HG03575 (cell line): ENCODE results near the gene SERINC4.

Source experiments
- ATAC-seq: cut with Tn5 transposase; IDR thresholded peaks from one replicate; pipeline ENCODE4 v1.9.1; 2021; ENCODE audit not compliant: unreplicated experiment, insufficient number of reproducible peaks, low FRiP score; ENCODE audit errors: extremely low read depth

Gene SERINC4

DNA sequence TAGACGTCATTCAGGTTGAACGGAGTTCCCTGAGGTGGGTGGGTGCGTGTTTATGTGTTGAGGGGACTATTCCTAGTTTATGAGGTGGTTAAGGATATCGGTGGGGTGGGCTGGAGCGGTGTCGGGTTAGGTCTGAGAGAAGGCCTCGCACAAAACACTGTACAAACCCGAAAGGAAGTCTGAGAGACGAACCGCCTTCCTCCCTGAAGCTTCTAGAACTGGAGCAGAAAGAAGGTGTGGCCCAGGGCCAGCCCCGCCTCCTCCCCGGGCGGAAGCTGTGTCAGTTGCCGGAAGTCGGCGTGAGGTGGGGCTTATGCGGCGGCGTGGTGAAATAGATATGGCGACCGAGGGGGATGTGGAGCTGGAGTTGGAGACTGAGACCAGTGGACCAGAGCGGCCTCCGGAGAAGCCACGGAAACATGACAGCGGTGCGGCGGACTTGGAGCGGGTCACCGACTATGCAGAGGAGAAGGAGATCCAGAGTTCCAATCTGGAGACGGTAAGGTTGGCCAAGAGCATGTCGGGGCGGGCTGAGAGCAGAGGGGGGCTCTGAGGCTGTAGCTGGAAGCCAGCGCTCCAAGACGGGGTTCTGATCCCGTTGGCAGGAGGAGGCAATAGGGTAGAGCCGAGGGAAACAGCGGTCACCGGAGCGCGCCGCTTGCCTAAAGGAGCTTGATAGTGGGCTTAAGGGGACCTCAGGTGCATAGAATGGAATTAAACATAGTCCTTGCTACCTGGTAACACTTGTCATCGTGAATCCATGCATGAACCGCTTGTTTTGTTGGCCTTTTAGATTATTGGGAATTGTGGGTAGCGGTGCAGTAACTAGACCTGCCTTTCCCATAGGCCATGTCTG lies 494 bp upstream of the SERINC4 start, which contains the start of gene HYPK:
Gene HYPK (plus strand): TSS at position 314 of the 856 bp plus-strand sequence. CDS start 24 bp downstream, at position 338.
- ATAC-seq: no peak

DNA sequence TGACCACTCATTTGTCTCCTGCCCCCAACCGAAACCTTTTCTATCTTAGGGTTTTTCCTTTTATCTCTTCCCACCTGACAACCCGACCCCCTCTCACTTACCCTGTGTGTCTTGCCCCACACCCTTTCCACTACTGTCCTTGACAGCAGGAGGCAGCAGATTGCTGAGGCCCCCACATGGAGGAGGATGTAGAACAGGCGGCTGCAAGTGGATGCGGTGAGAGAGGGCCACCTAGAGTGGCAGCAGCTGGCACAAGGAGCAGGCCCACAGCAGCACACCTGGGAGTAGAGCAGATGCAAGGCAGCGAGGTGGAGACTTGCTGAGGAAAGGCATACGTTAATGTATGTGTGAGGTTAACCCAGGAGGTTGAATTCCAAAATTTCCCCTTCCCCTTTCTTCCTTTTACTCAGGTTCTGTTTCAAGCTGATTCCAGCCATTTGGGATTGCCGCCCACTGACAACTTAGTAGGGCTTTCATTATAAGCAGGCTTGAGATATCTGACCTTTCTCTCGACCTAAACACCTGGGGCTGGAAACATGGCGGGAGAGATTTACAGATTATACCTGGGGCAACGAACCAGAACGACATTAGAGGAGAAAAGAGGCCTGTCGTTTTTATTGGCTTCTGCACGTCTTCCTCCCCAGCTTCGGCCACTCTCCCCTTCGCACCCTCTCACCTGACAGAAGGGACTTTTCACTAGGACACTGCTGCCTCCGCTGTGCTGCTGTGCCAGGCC lies 643 bp downstream of the SERINC4 start:
- no peak for ATAC-seq

DNA sequence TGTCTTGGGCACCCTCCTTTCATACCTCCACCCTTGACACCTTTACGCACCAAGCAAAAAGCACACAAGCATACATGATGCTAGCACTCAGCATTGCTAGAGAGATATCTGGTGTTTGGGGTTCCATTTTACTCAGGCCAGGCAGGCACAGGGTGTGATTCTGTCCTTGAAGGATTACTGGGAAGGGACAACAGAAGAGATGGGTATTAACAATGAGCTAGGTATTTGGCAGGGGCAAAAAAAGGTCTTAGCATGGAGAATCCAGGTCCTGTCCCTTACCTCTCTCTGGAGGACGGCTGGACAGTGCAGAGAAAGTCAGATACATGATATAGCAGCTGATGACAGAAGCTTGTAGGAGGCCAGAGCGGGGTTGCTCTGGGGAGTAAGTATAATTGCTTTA lies 3.5 kb downstream of the SERINC4 start:
- no peak for ATAC-seq

DNA sequence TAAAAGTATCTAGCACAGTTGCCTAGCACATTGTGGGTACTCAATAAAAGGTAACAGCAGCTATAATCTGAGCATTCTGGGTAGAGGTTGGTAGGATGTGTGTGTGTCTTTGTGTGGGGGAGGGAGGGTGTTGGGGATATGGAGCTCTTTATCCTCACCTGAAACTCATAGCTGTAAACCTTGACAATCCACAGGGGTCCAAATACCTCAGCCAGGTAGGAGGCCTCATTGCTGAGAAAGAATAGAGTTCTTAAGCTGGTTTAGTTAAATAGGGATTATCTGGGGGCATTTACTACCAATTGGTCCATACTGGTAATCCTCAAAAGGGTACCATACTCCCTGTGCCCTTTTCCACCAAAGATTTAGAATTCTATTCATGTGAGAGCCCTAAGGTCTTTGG lies 4.0 kb downstream of the SERINC4 start:
- ATAC-seq: no peak

GRCh38 chr15:43795197-43795596 lies 4.8 kb downstream of the SERINC4 start:
- no peak for ATAC-seq

DNA sequence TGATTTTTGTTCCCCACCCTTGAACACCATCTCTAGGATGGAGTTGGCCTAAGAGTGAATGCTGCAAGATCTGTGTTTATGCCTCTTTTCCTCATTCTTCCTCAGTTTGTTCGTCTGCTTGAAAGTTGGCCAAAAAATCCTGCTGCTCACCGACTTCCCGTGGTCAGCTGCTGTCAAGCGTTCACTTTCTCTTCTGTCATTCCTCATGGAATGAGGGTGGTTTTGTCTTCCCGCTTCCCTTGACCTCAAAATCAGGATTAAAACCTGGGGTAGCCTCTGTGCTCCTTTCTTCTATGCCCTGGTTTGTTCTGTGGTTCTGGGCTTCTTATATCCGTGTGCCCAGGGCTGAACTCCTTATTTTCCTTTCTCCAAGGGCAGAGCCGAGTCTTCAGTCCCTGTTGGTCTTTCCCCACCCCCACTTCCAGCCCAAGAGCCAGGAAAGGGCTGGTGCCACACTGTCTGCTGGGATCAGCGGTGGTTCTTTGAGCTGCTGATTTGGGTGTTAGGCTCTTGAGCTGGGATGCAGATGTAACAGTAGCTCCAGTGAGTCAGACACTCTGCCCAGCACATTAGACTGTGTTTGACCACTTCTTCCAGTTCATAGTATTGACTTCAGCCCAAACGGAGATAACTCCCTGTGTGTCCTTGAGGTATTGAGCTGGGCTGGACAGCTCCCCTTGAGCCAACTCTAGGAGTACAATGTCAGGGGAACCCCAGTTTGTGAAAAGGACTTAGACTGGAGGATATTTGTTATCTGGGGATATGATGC lies 5.6 kb downstream of the SERINC4 start:
- no peak for ATAC-seq

- no peak for ATAC-seq
These were observed 6.4 kb downstream of the SERINC4 start for GRCh38 chr15:43793647-43794046.

GRCh38 chr15:43792761-43793476 lies 7.1 kb downstream of the SERINC4 start:
- ATAC-seq: no peak

GRCh38 chr15:43791993-43792760 lies 7.8 kb downstream of the SERINC4 start, which contains the start of gene SERF2:
Gene SERF2, plus strand, starts transcription at chr15:43792320. Its CDS starts 57 bp downstream, at chr15:43792377.
- no peak for ATAC-seq

- ATAC-seq: no peak
These were observed 10.6 kb downstream of the SERINC4 start for GRCh38 chr15:43789409-43789808.

- ATAC-seq: no peak
These were observed 21.0 kb downstream of the SERINC4 start for GRCh38 chr15:43779016-43779415.

- ATAC-seq: no peak
These were observed 22.6 kb downstream of the SERINC4 start for GRCh38 chr15:43777267-43777914.

- no peak for ATAC-seq
These were observed 23.2 kb downstream of the SERINC4 start, which contains the start of gene ELL3 for GRCh38 chr15:43776718-43777266. Gene ELL3, minus strand, starts transcription at chr15:43776966. Its CDS starts 65 bp downstream, at chr15:43776901.

DNA sequence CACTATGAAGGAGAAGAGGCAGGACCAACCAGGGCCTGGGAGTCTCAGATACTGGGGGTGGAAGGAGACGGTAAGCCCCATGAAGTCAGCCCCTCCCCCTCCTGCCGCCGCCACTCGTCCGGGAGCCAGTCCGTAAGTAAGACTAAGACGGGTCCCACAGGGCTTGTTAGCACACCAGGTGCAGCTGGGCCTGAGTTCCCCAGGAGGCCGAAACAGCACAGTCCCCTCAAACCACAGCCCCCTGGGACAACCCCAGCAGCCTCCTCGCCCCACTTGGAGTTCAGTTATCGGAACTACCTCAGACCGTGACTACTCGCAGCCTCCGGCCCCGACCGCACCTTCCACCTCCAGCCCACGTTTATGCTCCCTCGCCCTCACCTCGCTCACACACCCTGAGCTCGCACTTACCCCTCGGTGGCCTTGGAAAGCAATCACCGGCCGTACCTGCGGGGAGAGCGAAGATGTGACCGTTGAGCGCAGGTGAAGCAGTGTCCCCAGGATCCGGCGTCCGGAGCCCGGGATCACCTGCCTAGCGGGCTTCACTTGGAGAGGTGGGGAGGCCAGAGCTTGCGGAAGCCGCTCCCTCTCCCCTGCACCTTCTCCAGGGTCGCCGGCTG lies 23.8 kb downstream of the SERINC4 start:
- ATAC-seq: no peak

GRCh38 chr15:43775411-43775965 lies 24.5 kb downstream of the SERINC4 start:
- no peak for ATAC-seq

DNA sequence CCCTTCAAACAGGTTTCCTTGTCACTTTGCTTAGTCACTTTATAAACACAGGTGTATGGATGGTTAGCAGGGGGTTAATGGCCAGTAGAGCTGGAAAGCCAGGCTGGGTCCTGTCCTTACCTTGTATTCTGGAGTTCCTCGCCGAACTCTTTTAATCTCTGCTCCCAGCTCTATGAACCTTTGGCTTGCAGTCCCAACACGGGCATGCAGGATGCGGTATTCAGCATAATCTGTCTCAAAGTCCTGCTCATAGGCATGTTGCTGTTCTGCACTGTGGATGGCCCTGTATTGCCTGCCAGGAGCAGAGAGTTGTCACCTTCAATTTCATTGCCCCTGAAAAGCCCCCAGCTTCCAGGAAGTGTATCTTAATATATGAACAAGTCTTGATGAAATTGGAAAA lies 26.0 kb downstream of the SERINC4 start:
- ATAC-seq: no peak

GRCh38 chr15:43772624-43773023 lies 27.4 kb downstream of the SERINC4 start:
- ATAC-seq: no peak
